GM12865 (cell line): ENCODE results near the gene NECAP2.
"Not testable (repeated sequence)": the region's sequence is repeated elsewhere in the genome, so short reads cannot be mapped to it uniquely, and the experiment has no call there.

Experiments used
- DNase-seq: peaks from one replicate; pipeline ENCODE4 v3.0.0; 2010; ENCODE audit warnings: low read depth
- H3K4me3 ChIP-seq: 2 replicates; pipeline ENCODE4 v1.5.1; 2011; ENCODE audit warnings: mild to moderate bottlenecking, low read depth, low read length, control low read depth
- TF ChIP-seq, protein P1 (sequence below): IDR thresholded peaks from 2 replicates; pipeline ENCODE4 v1.5.1; 2011; ENCODE audit warnings: low read length, control low read depth, low read depth, inconsistent platforms; ENCODE audit not compliant: insufficient read depth; ENCODE audit errors: missing control alignments

NECAP2 gene

DNA sequence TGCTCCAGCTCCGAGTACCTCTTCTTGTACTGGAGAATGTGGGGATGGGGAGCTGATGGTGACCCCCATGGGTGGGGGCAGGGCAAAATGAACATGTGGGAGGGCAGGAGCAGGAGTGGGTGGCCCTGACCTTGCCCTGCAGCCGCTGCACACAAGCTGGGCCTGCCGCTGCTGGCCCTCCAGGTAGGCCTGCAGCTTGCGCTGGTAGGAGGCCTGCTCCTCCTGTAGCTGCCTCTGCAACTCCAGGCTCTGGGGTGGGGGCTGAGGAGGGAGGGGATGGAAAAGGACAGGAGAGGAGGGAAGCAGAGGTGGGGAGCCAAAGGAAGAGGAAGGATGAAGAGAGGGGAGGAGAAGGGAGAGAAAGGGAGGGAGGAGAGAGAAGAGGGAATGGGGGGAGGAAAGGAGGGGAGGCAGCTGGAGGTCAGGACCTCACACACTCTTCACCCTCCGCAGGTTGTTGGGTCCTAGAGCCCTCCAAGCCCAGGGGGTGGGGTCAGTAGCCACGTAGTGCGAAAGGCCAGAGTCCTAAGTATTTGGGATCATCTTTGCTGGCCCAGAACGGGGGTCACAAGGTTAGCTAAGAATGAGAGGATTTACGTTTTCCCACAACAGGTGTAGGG, 50.6 kb downstream of the NECAP2 start:
- TF ChIP-seq, protein P1, sequence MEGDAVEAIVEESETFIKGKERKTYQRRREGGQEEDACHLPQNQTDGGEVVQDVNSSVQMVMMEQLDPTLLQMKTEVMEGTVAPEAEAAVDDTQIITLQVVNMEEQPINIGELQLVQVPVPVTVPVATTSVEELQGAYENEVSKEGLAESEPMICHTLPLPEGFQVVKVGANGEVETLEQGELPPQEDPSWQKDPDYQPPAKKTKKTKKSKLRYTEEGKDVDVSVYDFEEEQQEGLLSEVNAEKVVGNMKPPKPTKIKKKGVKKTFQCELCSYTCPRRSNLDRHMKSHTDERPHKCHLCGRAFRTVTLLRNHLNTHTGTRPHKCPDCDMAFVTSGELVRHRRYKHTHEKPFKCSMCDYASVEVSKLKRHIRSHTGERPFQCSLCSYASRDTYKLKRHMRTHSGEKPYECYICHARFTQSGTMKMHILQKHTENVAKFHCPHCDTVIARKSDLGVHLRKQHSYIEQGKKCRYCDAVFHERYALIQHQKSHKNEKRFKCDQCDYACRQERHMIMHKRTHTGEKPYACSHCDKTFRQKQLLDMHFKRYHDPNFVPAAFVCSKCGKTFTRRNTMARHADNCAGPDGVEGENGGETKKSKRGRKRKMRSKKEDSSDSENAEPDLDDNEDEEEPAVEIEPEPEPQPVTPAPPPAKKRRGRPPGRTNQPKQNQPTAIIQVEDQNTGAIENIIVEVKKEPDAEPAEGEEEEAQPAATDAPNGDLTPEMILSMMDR: no peak
- no peak for DNase-seq
- H3K4me3 ChIP-seq: no peak overlapping the region

DNA sequence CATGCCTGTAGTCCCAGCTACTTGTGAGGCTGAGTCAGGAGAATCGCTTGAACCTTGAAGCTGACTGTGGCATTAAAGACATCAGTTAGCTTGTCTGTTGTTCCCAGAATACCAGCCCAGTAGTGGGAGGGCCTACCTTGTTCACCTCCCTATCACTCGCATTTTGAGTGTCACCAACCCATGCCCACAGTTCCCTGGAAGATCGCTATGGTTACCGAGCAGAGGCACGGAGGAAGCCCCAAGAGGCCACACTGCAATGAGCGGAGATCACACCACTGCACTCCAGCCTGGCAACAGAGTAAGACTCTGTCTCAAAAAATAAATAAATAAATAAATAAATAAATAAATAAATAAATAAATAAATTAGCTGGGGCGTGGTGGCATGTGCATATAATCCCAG, 52.4 kb downstream of the NECAP2 start:
- peak; percentile 5 for DNase-seq
- H3K4me3 ChIP-seq: not testable (repeated sequence)

DNA sequence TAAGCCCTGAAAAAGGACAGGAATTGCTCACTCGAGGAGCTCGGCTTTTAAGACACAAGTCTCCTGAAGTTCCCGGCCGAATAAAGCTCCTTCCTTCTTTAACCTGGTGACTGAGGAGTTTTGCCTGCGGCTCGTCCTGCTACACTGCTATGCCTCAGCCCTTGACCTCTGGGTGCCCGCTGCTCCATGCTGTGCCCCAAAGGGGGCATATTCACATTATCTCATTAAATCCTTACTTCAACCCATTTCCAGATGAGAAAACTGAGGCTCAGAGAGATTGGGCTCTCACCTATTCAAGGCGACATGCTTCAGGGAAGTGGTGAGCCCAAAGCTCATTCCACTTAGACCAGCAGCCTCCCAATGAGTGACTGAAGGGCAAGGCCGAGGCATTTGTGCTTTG, 53.2 kb downstream of the NECAP2 start:
- not testable (repeated sequence) for H3K4me3 ChIP-seq, DNase-seq

GRCh38 chr1:16497474-16497904, 57.0 kb downstream of the NECAP2 start:
- DNase-seq: peak; percentile 47
- H3K4me3 ChIP-seq: not testable (repeated sequence)

DNA sequence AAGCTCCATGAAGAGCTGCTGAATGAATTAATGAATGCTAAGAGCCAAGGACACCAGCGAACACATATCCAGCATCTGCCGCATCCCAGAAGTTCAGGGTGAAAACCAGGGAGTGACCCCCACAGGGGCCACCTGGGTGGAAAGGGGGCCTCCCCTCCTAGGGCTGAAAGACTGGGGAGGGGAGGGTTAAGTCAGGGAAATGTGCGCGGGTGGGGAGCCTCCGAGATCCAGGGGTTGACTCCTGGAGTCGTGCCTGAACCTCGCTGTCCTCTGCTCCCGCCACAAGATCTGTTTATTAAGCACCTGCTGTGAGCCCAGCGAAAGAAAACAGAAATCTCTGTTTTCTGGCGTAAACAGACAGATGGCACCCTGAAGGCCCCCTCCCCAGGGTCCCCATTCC, 57.5 kb downstream of the NECAP2 start:
- not testable (repeated sequence) for H3K4me3 ChIP-seq, DNase-seq

- peak; percentile 87 for DNase-seq
- peak overlapping the region; percentile 62 for H3K4me3 ChIP-seq
- TF ChIP-seq, protein P1: peak; percentile 10
Observed at GRCh38 chr1:16498573-16499413, 58.3 kb downstream of the NECAP2 start.

DNA sequence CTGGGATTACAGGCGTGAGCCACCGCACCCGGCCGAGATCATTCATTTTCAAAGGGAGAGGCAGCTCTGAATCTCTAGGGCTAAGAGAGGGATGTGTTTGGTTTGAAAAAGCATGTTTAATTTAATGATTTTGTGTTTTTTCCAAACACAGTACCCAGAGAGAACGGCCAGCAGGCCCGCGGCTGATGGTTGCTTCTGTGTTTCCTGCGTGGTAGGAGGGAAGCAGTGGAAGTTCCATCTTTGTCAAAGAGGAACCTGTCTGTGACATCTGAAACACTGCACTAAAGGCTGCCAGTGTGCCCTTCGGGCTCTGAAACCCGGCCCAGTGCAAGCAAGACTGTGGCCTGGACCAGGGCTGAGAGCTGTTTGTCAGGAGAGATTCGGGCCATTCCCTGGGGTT, 59.9 kb downstream of the NECAP2 start:
- not testable (repeated sequence) for DNase-seq, H3K4me3 ChIP-seq

GRCh38 chr1:16500975-16501374, 60.5 kb downstream of the NECAP2 start:
- not testable (repeated sequence) for H3K4me3 ChIP-seq, DNase-seq

GRCh38 chr1:16501446-16501845, 60.9 kb downstream of the NECAP2 start:
- not testable (repeated sequence) for DNase-seq, H3K4me3 ChIP-seq

GRCh38 chr1:16503494-16503893, 63.0 kb downstream of the NECAP2 start:
- TF ChIP-seq, protein P1: no peak
- no peak overlapping the region for H3K4me3 ChIP-seq
- no peak for DNase-seq

- not testable (repeated sequence) for DNase-seq, H3K4me3 ChIP-seq
Observed at GRCh38 chr1:16505870-16506269, 65.3 kb downstream of the NECAP2 start.

- DNase-seq, H3K4me3 ChIP-seq: not testable (repeated sequence)
Observed at GRCh38 chr1:16506364-16507136, 66.0 kb downstream of the NECAP2 start.

GRCh38 chr1:16508861-16509445, 68.4 kb downstream of the NECAP2 start:
- H3K4me3 ChIP-seq, DNase-seq: not testable (repeated sequence)
